HEK293 (cell line): ENCODE data around the gene LY6G5C.

ENCODE experiments used
- CTCF ChIA-PET: fragments of 350-600 bp; formaldehyde crosslinking; extraction: SDS; loops from one replicate; lab custom pipeline; 2021; ENCODE audit warnings: antibody characterized with exemption; lab: Yijun Ruan, JAX
- POLR2A ChIA-PET: fragments of 300-600 bp; formaldehyde crosslinking; extraction: SDS; loops from one replicate; lab custom pipeline; 2020; ENCODE audit warnings: antibody characterized with exemption, inconsistent platforms; lab: Yijun Ruan, JAX
- H3K27ac ChIP-seq: fragments of 200-500 bp; sonication (Bioruptor generic); 2 replicates; pipeline ENCODE4 v1.5.1; 2014; ENCODE audit warnings: low read depth, low read length, control low read depth, inconsistent platforms; ENCODE audit errors: extremely low read depth
- H3K36me3 ChIP-seq, 2 experiments: fragments of 200-500 bp in 1 of 2; sonication (Bioruptor generic) in 1 of 2; 1 replicate in 1 of 2; 2 replicates in 1 of 2; pipeline ENCODE4 v1.5.1; 2014 to 2017; ENCODE audit warnings: inconsistent platforms in 2 of 2, low read length in 2 of 2; ENCODE audit not compliant: control insufficient read depth in 2 of 2, insufficient read depth in 1 of 2
- H3K4me1 ChIP-seq: fragments of 200-500 bp; sonication (Bioruptor generic); 2 replicates; pipeline ENCODE4 v1.5.1; 2014; ENCODE audit warnings: mild to moderate bottlenecking, low read length, inconsistent platforms; ENCODE audit not compliant: control insufficient read depth, insufficient read depth
- H3K4me3 ChIP-seq: 2 replicates; pipeline ENCODE4 v1.5.1; 2011; ENCODE audit warnings: low read depth, mild to moderate bottlenecking, control low read depth, low read length, moderate library complexity
- H3K9me3 ChIP-seq: fragments of 200-500 bp; sonication (Bioruptor generic); 2 replicates; pipeline ENCODE4 v1.5.1; 2014; ENCODE audit warnings: low read depth, low read length, inconsistent platforms; ENCODE audit not compliant: control insufficient read depth, insufficient read depth
- CTCF ChIP-seq: fragments of 450-650 bp; formaldehyde crosslinking; IDR thresholded peaks from 2 replicates; pipeline ENCODE4 v1.5.1; 2016; ENCODE audit warnings: missing biosample characterization, missing genetic modification characterization
- FEZF1 ChIP-seq: fragments of 450-650 bp; formaldehyde crosslinking; IDR thresholded peaks from 2 replicates; pipeline ENCODE4 v1.5.1; 2016; ENCODE audit warnings: missing biosample characterization, missing genetic modification characterization
- GLI4 ChIP-seq: fragments of 450-650 bp; formaldehyde crosslinking; IDR thresholded peaks from 2 replicates; pipeline ENCODE4 v1.5.1; 2016; ENCODE audit warnings: missing biosample characterization, missing genetic modification characterization
- HOXD13 ChIP-seq: sonication (generic); formaldehyde crosslinking; IDR thresholded peaks from 2 replicates; pipeline ENCODE4 v1.8.0; 2022; ENCODE audit warnings: missing genetic modification reagents, borderline replicate concordance
- KLF7 ChIP-seq: fragments of 450-650 bp; formaldehyde crosslinking; IDR thresholded peaks from 2 replicates; pipeline ENCODE4 v1.5.1; 2016; ENCODE audit warnings: missing biosample characterization, missing genetic modification characterization, borderline replicate concordance
- REPIN1 ChIP-seq: fragments of 450-650 bp; formaldehyde crosslinking; IDR thresholded peaks from 2 replicates; pipeline ENCODE4 v1.5.1; 2017; ENCODE audit warnings: missing biosample characterization, missing genetic modification characterization, low read depth
- ZNF112 ChIP-seq: fragments of 450-650 bp; formaldehyde crosslinking; IDR thresholded peaks from 2 replicates; pipeline ENCODE4 v1.5.0; 2017; ENCODE audit warnings: missing biosample characterization, missing genetic modification characterization
- ZNF133 ChIP-seq: fragments of 450-650 bp; formaldehyde crosslinking; IDR thresholded peaks from 2 replicates; pipeline ENCODE4 v1.5.1; 2016; ENCODE audit warnings: missing biosample characterization, missing genetic modification characterization
- ZNF248 ChIP-seq: fragments of 450-650 bp; formaldehyde crosslinking; IDR thresholded peaks from 2 replicates; pipeline ENCODE4 v1.5.1; 2017; ENCODE audit warnings: missing biosample characterization, missing genetic modification characterization
- ZNF335 ChIP-seq: fragments of 450-650 bp; formaldehyde crosslinking; conservative IDR thresholded peaks from 2 replicates; pipeline ENCODE4 v1.5.1; 2016; ENCODE audit warnings: missing biosample characterization, missing genetic modification characterization
- ZNF561 ChIP-seq: fragments of 450-650 bp; IDR thresholded peaks from 2 replicates; pipeline ENCODE4 v1.5.1; 2018; ENCODE audit warnings: missing biosample characterization, missing genetic modification characterization, borderline replicate concordance
- ZNF600 ChIP-seq: fragments of 450-650 bp; formaldehyde crosslinking; IDR thresholded peaks from 2 replicates; pipeline ENCODE4 v1.5.1; 2016; ENCODE audit warnings: missing biosample characterization, missing genetic modification characterization
- ZNF624 ChIP-seq: fragments of 450-650 bp; formaldehyde crosslinking; IDR thresholded peaks from 2 replicates; pipeline ENCODE4 v1.5.1; 2017; ENCODE audit warnings: missing biosample characterization, missing genetic modification characterization
- ZNF626 ChIP-seq: fragments of 450-650 bp; sonication (Bioruptor Pico); formaldehyde crosslinking; IDR thresholded peaks from 2 replicates; pipeline ENCODE4 v1.5.1; 2018; ENCODE audit warnings: missing biosample characterization, missing genetic modification characterization, inconsistent platforms
- ZNF629 ChIP-seq: fragments of 450-650 bp; formaldehyde crosslinking; IDR thresholded peaks from 2 replicates; pipeline ENCODE4 v1.5.1; 2017; ENCODE audit warnings: missing biosample characterization, missing genetic modification characterization
- ZNF677 ChIP-seq: fragments of 450-650 bp; IDR thresholded peaks from 2 replicates; pipeline ENCODE4 v1.5.0; 2018; ENCODE audit warnings: missing biosample characterization, mild to moderate bottlenecking, missing genetic modification characterization, moderate library complexity
- TF ChIP-seq, protein P1 (sequence below): fragments of 450-650 bp; formaldehyde crosslinking; IDR thresholded peaks from 2 replicates; pipeline ENCODE4 v1.5.1; 2016; ENCODE audit warnings: missing biosample characterization, missing genetic modification characterization
- TF ChIP-seq, protein P2 (sequence below): fragments of 450-650 bp; formaldehyde crosslinking; IDR thresholded peaks from 2 replicates; pipeline ENCODE4 v1.5.1; 2016; ENCODE audit warnings: missing biosample characterization, missing genetic modification characterization, low read depth
- TF ChIP-seq, protein P3 (sequence below): fragments of 450-650 bp; formaldehyde crosslinking; IDR thresholded peaks from 2 replicates; pipeline ENCODE4 v1.5.1; 2016; ENCODE audit warnings: missing biosample characterization, missing genetic modification characterization
- TF ChIP-seq, protein P4 (sequence below): fragments of 450-650 bp; formaldehyde crosslinking; IDR thresholded peaks from 2 replicates; pipeline ENCODE4 v1.5.1; 2017; ENCODE audit warnings: missing biosample characterization, missing genetic modification characterization

The LY6G5C gene

GRCh38 chr6:31657406-31658157 lies 23.3 kb downstream of the LY6G5C start (continued):
- TF ChIP-seq, protein P1, sequence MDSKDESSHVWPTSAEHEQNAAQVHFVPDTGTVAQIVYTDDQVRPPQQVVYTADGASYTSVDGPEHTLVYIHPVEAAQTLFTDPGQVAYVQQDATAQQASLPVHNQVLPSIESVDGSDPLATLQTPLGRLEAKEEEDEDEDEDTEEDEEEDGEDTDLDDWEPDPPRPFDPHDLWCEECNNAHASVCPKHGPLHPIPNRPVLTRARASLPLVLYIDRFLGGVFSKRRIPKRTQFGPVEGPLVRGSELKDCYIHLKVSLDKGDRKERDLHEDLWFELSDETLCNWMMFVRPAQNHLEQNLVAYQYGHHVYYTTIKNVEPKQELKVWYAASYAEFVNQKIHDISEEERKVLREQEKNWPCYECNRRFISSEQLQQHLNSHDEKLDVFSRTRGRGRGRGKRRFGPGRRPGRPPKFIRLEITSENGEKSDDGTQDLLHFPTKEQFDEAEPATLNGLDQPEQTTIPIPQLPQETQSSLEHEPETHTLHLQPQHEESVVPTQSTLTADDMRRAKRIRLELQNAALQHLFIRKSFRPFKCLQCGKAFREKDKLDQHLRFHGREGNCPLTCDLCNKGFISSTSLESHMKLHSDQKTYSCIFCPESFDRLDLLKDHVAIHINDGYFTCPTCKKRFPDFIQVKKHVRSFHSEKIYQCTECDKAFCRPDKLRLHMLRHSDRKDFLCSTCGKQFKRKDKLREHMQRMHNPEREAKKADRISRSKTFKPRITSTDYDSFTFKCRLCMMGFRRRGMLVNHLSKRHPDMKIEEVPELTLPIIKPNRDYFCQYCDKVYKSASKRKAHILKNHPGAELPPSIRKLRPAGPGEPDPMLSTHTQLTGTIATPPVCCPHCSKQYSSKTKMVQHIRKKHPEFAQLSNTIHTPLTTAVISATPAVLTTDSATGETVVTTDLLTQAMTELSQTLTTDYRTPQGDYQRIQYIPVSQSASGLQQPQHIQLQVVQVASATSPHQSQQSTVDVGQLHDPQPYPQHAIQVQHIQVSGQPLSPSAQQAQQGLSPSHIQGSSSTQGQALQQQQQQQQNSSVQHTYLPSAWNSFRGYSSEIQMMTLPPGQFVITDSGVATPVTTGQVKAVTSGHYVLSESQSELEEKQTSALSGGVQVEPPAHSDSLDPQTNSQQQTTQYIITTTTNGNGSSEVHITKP (tag by site-specific recombination), result peak; percentile 84
- peak; percentile 96 for TF ChIP-seq ZNF629 (tag by site-specific recombination)
- 0 out of 2 replicates have a peak, but pooled peaks have one; percentile 17 for TF ChIP-seq HOXD13
- TF ChIP-seq ZNF112 (tag by site-specific recombination), result no peak
- TF ChIP-seq, protein P2, sequence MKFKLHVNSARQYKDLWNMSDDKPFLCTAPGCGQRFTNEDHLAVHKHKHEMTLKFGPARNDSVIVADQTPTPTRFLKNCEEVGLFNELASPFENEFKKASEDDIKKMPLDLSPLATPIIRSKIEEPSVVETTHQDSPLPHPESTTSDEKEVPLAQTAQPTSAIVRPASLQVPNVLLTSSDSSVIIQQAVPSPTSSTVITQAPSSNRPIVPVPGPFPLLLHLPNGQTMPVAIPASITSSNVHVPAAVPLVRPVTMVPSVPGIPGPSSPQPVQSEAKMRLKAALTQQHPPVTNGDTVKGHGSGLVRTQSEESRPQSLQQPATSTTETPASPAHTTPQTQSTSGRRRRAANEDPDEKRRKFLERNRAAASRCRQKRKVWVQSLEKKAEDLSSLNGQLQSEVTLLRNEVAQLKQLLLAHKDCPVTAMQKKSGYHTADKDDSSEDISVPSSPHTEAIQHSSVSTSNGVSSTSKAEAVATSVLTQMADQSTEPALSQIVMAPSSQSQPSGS (tag by site-specific recombination), result peak; percentile 89
- TF ChIP-seq, protein P3, sequence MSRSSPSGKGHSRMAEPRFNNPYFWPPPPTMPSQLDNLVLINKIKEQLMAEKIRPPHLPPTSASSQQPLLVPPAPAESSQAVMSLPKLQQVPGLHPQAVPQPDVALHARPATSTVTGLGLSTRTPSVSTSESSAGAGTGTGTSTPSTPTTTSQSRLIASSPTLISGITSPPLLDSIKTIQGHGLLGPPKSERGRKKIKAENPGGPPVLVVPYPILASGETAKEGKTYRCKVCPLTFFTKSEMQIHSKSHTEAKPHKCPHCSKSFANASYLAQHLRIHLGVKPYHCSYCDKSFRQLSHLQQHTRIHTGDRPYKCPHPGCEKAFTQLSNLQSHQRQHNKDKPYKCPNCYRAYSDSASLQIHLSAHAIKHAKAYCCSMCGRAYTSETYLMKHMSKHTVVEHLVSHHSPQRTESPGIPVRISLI (tag by site-specific recombination), result no peak
- TF ChIP-seq ZNF600 (tag by site-specific recombination), result peak; percentile 70

DNA sequence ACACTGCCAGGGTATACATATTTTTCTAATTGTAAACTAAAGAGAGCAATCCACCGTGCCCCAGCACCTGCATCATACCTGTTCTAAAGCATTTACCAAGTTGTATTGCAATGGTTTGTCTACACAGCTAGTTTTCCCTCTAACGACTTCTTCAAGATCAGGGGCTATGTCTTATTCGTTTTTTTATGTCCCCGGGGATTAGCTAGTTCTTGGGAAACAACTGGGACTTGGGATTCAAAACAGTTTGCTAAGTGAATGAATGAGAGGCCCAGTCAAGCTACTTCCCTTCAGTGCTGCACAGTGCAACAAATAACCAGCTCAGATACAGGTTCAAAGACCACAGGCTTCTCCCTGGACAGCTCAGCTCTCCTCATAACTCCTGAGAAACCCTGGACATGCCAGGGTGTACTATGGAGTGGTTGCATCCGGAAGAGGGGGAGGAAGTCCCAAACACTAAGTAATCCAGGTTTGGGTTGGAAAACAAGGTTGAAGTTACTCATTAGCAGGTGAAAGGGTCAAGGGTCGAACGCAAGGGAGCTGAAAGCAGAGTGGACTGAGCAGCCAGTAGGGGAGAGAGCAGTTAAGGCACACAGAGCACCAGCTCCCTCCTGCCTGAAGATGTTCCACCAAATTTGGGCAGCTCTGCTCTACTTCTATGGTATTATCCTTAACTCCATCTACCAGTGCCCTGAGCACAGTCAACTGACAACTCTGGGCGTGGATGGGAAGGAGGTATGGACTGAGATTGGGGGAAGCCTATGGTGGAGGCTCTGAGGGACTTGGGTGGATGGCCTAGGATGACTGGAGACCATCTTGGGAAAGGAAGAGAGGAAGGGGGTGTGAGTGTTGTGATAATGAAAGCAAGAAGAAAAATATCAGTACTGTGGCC lies 25.3 kb downstream of the LY6G5C start, which contains the start of gene APOM:
Gene APOM (plus strand): TSS at position 546 of the 889 bp plus-strand sequence. CDS start 73 bp downstream, at position 619.
- H3K36me3 ChIP-seq, result peaks cover 7 to 39% of the 10 kb centered on the region in 2 experiments; a peak in 2 of 3 replicates
- H3K4me3 ChIP-seq, result no peak within 1 kb of the TSS
- no peak within 1 kb of the TSS for H3K27ac ChIP-seq
- H3K4me1 ChIP-seq, result 0 out of 2 replicates have a peak, but pooled peaks cover 6% of the 10 kb centered on the region
- H3K9me3 ChIP-seq, result no peaks in the 10 kb centered on the region
- ChIA-PET POLR2A (interaction anchor here (0.7 to 7.7 kb wide), 7 partner anchors 8 to 172 kb away, joined by 3 to 180 read pairs (median 4); partner anchors contain the start of genes C6orf47, CSNK2B, GPANK1 and HSPA1B), CTCF (interaction anchor here (0.6 to 2.5 kb wide), 5 partner anchors 10 to 139 kb away, joined by 3 to 12 read pairs (median 4); partner anchors contain the start of genes ATP6V1G2, CSNK2B and GPANK1)
- no peak for TF ChIP-seq FEZF1 (tag by site-specific recombination)
- TF ChIP-seq, protein P4, sequence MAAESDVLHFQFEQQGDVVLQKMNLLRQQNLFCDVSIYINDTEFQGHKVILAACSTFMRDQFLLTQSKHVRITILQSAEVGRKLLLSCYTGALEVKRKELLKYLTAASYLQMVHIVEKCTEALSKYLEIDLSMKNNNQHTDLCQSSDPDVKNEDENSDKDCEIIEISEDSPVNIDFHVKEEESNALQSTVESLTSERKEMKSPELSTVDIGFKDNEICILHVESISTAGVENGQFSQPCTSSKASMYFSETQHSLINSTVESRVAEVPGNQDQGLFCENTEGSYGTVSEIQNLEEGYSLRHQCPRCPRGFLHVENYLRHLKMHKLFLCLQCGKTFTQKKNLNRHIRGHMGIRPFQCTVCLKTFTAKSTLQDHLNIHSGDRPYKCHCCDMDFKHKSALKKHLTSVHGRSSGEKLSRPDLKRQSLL (tag by site-specific recombination), result no peak
- TF ChIP-seq ZNF561, result no peak
- TF ChIP-seq ZNF335 (tag by site-specific recombination), result no peak
- TF ChIP-seq ZNF624 (tag by site-specific recombination), result no peak
- TF ChIP-seq ZNF133 (tag by site-specific recombination), result no peak
- no peak for TF ChIP-seq CTCF (tag by site-specific recombination)
- TF ChIP-seq KLF7, result no peak
- no peak for TF ChIP-seq GLI4
- TF ChIP-seq ZNF248, result no peak
- TF ChIP-seq REPIN1 (tag by site-specific recombination), result no peak
- TF ChIP-seq ZNF677 (tag by site-specific recombination), result no peak
- TF ChIP-seq ZNF626 (tag by site-specific recombination), result no peak
